Hepatocyte (in vitro differentiated cells): ENCODE measurements around the gene DHRS2. TPM values are rescaled to one million over a fixed set of nuclear protein-coding genes. Genes with fewer than 3 reads are reported as not detected.

Source experiments
- DNase-seq: peaks from one replicate; pipeline ENCODE4 v3.0.0-alpha.2; 2016; ENCODE audit warnings: low spot score
- H2AFZ ChIP-seq: fragments of 200-600 bp; sonication (generic); 2 replicates; pipeline ENCODE4 v1.6.0; 2016; ENCODE audit warnings: antibody characterized with exemption, mild to moderate bottlenecking
- H3K27ac ChIP-seq: fragments of 200-600 bp; sonication (generic); 2 replicates; pipeline ENCODE4 v1.5.1; 2016; ENCODE audit warnings: mild to moderate bottlenecking
- H3K27me3 ChIP-seq: fragments of 200-600 bp; sonication (generic); 2 replicates; pipeline ENCODE4 v1.6.1; 2016
- H3K36me3 ChIP-seq: fragments of 200-600 bp; sonication (generic); replicated peaks from 2 replicates; pipeline ENCODE4 v1.5.1; 2016; ENCODE audit warnings: low read depth; ENCODE audit not compliant: insufficient read depth
- H3K4me1 ChIP-seq: fragments of 200-600 bp; sonication (generic); 2 replicates; pipeline ENCODE4 v1.5.1; 2016; ENCODE audit warnings: mild to moderate bottlenecking, moderate library complexity; ENCODE audit not compliant: insufficient read depth
- H3K4me2 ChIP-seq: fragments of 200-600 bp; sonication (generic); 2 replicates; pipeline ENCODE4 v1.6.0; 2016
- H3K4me3 ChIP-seq: fragments of 200-600 bp; sonication (generic); 2 replicates; pipeline ENCODE4 v1.5.1; 2016; ENCODE audit warnings: mild to moderate bottlenecking
- H3K79me2 ChIP-seq: fragments of 200-600 bp; sonication (generic); 2 replicates; pipeline ENCODE4 v1.6.0; 2017; ENCODE audit warnings: mild to moderate bottlenecking
- H3K9me2 ChIP-seq: fragments of 200-600 bp; sonication (generic); replicated peaks from 2 replicates; pipeline ENCODE4 v1.6.0; 2017; ENCODE audit warnings: mild to moderate bottlenecking; ENCODE audit not compliant: insufficient read depth
- H3K9me3 ChIP-seq: fragments of 200-600 bp; sonication (generic); 2 replicates; pipeline ENCODE4 v1.5.1; 2016; ENCODE audit warnings: low read depth, mild to moderate bottlenecking
- H4K20me1 ChIP-seq: fragments of 200-600 bp; sonication (generic); 2 replicates; pipeline ENCODE4 v1.6.0; 2016; ENCODE audit warnings: mild to moderate bottlenecking; ENCODE audit not compliant: insufficient read depth, poor library complexity, severe bottlenecking
- EZH2 ChIP-seq: fragments of 200-600 bp; sonication (generic); IDR thresholded peaks from 2 replicates; pipeline ENCODE4 v1.6.1; 2016; ENCODE audit warnings: antibody characterized with exemption, mild to moderate bottlenecking, borderline replicate concordance
- EZH2phosphoT487 ChIP-seq: fragments of 200-600 bp; sonication (generic); IDR thresholded peaks from one replicate; pipeline ENCODE4 v1.6.1; 2018; ENCODE audit warnings: antibody characterized with exemption, mild to moderate bottlenecking, low read depth, moderate library complexity; ENCODE audit not compliant: unreplicated experiment, severe bottlenecking
- WGBS: methylation state at CpG from one replicate; pipeline ENCODE4 v1.1.6; 2016; ENCODE audit warnings: low lambda C conversion rate; ENCODE audit errors: missing lambda C conversion rate; 5-methylcytosine and 5-hydroxymethylcytosine counted together
- polyA plus RNA-seq: library from polyadenylated mRNA; unstranded; fragments of >200 nt; fragmentation: Nextera tagmentation; extraction: Ambion mirVana; gene quantifications from 2 replicates; pipeline ENCODE4 v1.2.1, GENCODE V29; 2016
- total RNA-seq: library from RNA; depleted of rRNA; stranded (reverse); fragments of >200 nt; gene quantifications from 2 replicates; pipeline ENCODE4 v1.2.3, GENCODE V29; 2014
- TF ChIP-seq, protein P1 (sequence below): fragments of 200-600 bp; sonication (generic); IDR thresholded peaks from 2 replicates; pipeline ENCODE4 v1.5.1; 2016; ENCODE audit warnings: antibody characterized with exemption, mild to moderate bottlenecking; ENCODE audit not compliant: poor library complexity

The DHRS2 gene
- total and polyA plus RNA-seq, 2 experiments from 2014 or later, result 10.4 to 14.2 TPM

DNA sequence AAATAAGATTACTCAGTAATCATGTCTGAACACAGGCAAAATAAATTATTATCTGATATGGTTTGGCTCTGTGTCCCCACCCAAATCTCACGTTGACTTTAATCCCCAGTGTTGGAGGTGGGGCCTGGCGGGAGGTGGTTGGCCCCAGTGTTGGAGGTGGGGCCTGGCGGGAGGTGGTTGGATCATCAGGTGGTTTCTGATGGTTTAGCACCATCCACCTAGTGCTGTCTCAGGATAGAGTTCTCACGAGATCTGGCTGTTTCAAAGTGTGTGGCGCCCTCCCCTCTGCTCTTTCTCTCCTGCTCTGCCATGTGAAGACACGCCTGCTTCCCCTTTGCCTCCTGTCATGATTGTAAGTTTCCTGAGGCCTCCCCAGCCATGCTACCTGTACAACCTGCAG is 18.1 kb downstream of the DHRS2 start:
- Histone ChIP-seq H3K4me1 (no peaks in the 10 kb centered on the region), H3K9me3 (no peaks in the 10 kb centered on the region)
- 72% methylated on average over 6 of the region's 6 CpGs for WGBS

DNA sequence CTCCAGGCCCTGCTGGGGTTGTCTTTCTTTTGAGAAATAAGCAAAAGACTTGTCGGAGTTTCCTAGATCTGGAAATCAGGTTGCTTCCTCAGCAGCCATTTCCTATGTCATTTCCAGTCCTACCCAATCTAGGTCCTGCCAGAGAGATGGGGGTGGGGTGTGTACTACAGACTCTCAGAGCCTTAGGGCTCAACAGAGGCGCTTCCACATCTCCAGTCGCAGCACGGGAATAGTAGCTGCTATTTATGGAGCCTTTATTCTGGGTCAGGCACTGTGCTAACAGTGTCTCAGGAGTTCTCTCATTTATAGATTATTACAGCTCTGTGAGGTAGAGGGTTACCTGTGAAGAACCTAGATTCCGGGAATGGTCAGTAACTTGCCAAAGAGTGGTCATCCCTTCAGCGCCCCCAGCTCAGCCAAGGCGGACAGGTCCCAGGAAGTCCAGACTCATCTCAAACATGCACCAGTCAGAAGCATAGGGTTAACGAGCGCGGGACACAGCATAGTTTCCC is 21.9 kb downstream of the DHRS2 start:
- Histone ChIP-seq H3K4me1 (no peaks in the 10 kb centered on the region), H3K4me2 (no peak overlapping the region), H2AFZ (no peak overlapping the region), H4K20me1 (no peaks in the 10 kb centered on the region), H3K4me3 (no peak overlapping the region), H3K36me3 (no peaks in the 10 kb centered on the region), H3K79me2 (no peaks in the 10 kb centered on the region), H3K27me3 (no peaks in the 10 kb centered on the region), H3K27ac (no peak overlapping the region), H3K9me2 (no peaks in the 10 kb centered on the region), H3K9me3 (no peaks in the 10 kb centered on the region)
- 76% methylated on average over 10 of the region's 10 CpGs for WGBS
- TF ChIP-seq EZH2 (no peak), EZH2phosphoT487 (no peak)
- TF ChIP-seq, protein P1, sequence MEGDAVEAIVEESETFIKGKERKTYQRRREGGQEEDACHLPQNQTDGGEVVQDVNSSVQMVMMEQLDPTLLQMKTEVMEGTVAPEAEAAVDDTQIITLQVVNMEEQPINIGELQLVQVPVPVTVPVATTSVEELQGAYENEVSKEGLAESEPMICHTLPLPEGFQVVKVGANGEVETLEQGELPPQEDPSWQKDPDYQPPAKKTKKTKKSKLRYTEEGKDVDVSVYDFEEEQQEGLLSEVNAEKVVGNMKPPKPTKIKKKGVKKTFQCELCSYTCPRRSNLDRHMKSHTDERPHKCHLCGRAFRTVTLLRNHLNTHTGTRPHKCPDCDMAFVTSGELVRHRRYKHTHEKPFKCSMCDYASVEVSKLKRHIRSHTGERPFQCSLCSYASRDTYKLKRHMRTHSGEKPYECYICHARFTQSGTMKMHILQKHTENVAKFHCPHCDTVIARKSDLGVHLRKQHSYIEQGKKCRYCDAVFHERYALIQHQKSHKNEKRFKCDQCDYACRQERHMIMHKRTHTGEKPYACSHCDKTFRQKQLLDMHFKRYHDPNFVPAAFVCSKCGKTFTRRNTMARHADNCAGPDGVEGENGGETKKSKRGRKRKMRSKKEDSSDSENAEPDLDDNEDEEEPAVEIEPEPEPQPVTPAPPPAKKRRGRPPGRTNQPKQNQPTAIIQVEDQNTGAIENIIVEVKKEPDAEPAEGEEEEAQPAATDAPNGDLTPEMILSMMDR, result no peak
- no peak for DNase-seq

More for the DNA sequence above, 18.1 kb downstream of the DHRS2 start:
- H3K79me2 ChIP-seq, result no peaks in the 10 kb centered on the region
- H3K9me2 ChIP-seq, result no peaks in the 10 kb centered on the region
- no peaks in the 10 kb centered on the region for H4K20me1 ChIP-seq
- H3K36me3 ChIP-seq, result no peaks in the 10 kb centered on the region
- H3K27me3 ChIP-seq, result no peaks in the 10 kb centered on the region
- no peak overlapping the region for H3K4me3 ChIP-seq
- no peak overlapping the region for H3K27ac ChIP-seq
- no peak overlapping the region for H3K4me2 ChIP-seq
- no peak for DNase-seq
- no peak for TF ChIP-seq EZH2phosphoT487
- TF ChIP-seq EZH2, result no peak
- TF ChIP-seq, protein P1, result no peak
- H2AFZ ChIP-seq, result no peak overlapping the region

DNA sequence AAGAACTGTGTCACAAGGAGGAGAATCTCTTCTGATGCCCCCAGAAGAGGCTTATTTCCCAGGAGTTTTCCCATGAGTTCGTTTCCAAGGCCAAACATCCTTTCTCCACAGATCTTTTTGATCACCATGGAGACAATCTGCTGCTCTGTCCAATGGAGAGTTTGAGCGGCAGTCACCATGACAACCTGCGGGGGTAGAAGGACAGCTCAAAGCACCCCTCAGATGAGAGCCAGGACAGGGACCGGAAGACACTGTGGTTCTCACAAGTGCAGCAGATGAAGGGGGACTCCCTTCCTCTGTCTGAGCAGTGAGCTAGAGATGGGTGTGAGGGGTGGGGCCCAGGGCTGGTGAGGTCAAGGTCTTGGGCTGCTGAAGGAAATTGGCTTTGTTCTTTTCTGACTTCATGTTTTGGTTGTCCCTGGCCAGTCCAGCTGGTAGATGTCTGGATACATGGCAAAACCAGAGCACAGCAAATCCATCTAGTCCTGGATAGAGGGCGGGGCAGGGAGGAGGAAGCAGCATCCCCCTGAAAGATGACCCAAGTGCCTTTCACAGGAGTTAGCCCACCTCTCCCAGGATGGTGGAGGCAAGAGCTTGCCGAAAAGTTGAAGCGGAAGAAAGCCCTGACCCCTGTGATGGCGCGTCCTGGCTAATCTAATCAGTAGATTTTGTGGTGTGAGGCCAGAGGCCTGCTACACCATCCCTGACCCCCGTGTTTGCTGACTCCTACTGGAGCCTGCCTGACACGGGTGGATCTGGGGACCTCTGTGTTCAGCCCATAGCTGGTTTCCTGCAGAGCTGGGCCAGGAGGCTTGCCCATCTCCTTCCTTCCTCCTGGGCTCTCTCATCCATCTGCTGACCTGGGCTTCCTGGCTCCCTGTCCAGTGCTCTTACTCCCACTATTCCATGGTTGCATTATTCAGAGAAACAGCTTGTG is 24.4 kb downstream of the DHRS2 start:
- 77% methylated on average over 11 of the region's 11 CpGs for WGBS
- H3K36me3 ChIP-seq, result no peaks in the 10 kb centered on the region
- H3K9me2 ChIP-seq, result no peaks in the 10 kb centered on the region
- H3K4me1 ChIP-seq, result peaks cover 4% of the 10 kb centered on the region
- H3K4me3 ChIP-seq, result no peak overlapping the region
- H3K27me3 ChIP-seq, result no peaks in the 10 kb centered on the region
- no peak overlapping the region for H2AFZ ChIP-seq
- no peak overlapping the region for H3K27ac ChIP-seq
- no peaks in the 10 kb centered on the region for H3K79me2 ChIP-seq
- H3K4me2 ChIP-seq, result no peak overlapping the region
- H4K20me1 ChIP-seq, result no peaks in the 10 kb centered on the region
- no peak for DNase-seq
- no peaks in the 10 kb centered on the region for H3K9me3 ChIP-seq
- TF ChIP-seq EZH2 (no peak), EZH2phosphoT487 (no peak)
- TF ChIP-seq, protein P1, result no peak
